Kidney (tissue), 14 donors: ENCODE measurements around the gene EN2. TPM values are rescaled to one million over a fixed set of nuclear protein-coding genes. Genes with fewer than 3 reads are reported as not detected.

ENCODE experiments used
- DNase-seq, 5 donors: peaks; one replicate each; pipeline ENCODE4 v3.0.0-alpha.2; 2013 to 2020
- FAIRE-seq: peaks from 2 replicates; lab custom pipeline; 2012; peaks lifted over from hg19 to GRCh38; lab: Jason Lieb, UNC
- H3K27ac ChIP-seq, 2 donors: one replicate each; pipeline ENCODE4 v1.7.0; 2013; ENCODE audit warnings: low read depth in 2 of 2, low read length in 2 of 2, inconsistent platforms in 1 of 2
- H3K27me3 ChIP-seq: one replicate; pipeline ENCODE4 v1.7.1; 2013; ENCODE audit warnings: low read length, inconsistent platforms; ENCODE audit not compliant: control insufficient read depth, insufficient read depth
- H3K36me3 ChIP-seq, 3 donors: one replicate each; pipeline versions ENCODE4 v1.7.0 to v1.7.1; 2013; ENCODE audit warnings: low read length in 3 of 3, control low read depth in 1 of 3, inconsistent platforms in 1 of 3; ENCODE audit not compliant: insufficient read depth in 3 of 3, control insufficient read depth in 2 of 3
- H3K4me1 ChIP-seq, 3 donors: one replicate each; pipeline versions ENCODE4 v1.7.0 to v1.7.1; 2013; ENCODE audit warnings: low read length in 3 of 3, inconsistent platforms in 1 of 3, low read depth in 1 of 3; ENCODE audit not compliant: control insufficient read depth in 2 of 3, insufficient read depth in 2 of 3
- H3K4me3 ChIP-seq, 3 donors: one replicate each; pipeline versions ENCODE4 v1.7.0 to v1.8.1; 2013; ENCODE audit warnings: low read length in 3 of 3, control low read depth in 1 of 3, inconsistent platforms in 1 of 3
- H3K9ac ChIP-seq, 3 donors: one replicate each; pipeline versions ENCODE4 v1.7.0 to v1.7.1; 2013; ENCODE audit warnings: low read length in 3 of 3, control low read depth in 1 of 3, inconsistent platforms in 1 of 3
- H3K9me3 ChIP-seq, 3 donors: one replicate each; pipeline versions ENCODE4 v1.7.0 to v1.7.1; 2013; ENCODE audit warnings: low read length in 3 of 3, control low read depth in 1 of 3, inconsistent platforms in 1 of 3; ENCODE audit not compliant: control insufficient read depth in 2 of 3, insufficient read depth in 1 of 3
- intact Hi-C: fragments of 100-400 bp; cut with DNase I; formaldehyde crosslinking; loops from one replicate; pipeline ENCODE4 v1.11.1; 2022
- polyA plus RNA-seq: library from polyadenylated mRNA; stranded (reverse); fragments of 350-450 nt; fragmentation: Illumina TruSeq; extraction: RNeasy Lipid Tissue Mini Kit (QIAGEN cat#74804); gene quantifications from one replicate; pipeline ENCODE4 v1.2.3, GENCODE V29; 2014; ENCODE audit warnings: low read depth, low replicate concordance; ENCODE audit not compliant: insufficient read depth
- total RNA-seq: library from RNA; stranded (reverse); fragmentation: NEBNext Ultra II Directional; extraction: Animal tissue kit (Norgen Biotek cat#: 25700); gene quantifications from one replicate; pipeline ENCODE4 v1.2.1, GENCODE V29; 2021
- TF ChIP-seq, protein P1 (sequence below): IDR thresholded peaks from 3 replicates; pipeline ENCODE4 v1.5.1; 2012; ENCODE audit warnings: mild to moderate bottlenecking, moderate library complexity, borderline replicate concordance; ENCODE audit not compliant: insufficient read depth; ENCODE audit errors: extremely low read depth
- donor health status: control.
- donor health status: control.
- donor health status: control.
- donor health status: control.
- donor health status: control.
- donor health status: DM: yes; HTN: yes; CAD: no.
- donor health status: Normal renal cell carcinoma (clear cell type).

Gene EN2
- total and polyA plus RNA-seq, 2 donors from 2014 or later = 0.13 TPM; not detected in 1

DNA sequence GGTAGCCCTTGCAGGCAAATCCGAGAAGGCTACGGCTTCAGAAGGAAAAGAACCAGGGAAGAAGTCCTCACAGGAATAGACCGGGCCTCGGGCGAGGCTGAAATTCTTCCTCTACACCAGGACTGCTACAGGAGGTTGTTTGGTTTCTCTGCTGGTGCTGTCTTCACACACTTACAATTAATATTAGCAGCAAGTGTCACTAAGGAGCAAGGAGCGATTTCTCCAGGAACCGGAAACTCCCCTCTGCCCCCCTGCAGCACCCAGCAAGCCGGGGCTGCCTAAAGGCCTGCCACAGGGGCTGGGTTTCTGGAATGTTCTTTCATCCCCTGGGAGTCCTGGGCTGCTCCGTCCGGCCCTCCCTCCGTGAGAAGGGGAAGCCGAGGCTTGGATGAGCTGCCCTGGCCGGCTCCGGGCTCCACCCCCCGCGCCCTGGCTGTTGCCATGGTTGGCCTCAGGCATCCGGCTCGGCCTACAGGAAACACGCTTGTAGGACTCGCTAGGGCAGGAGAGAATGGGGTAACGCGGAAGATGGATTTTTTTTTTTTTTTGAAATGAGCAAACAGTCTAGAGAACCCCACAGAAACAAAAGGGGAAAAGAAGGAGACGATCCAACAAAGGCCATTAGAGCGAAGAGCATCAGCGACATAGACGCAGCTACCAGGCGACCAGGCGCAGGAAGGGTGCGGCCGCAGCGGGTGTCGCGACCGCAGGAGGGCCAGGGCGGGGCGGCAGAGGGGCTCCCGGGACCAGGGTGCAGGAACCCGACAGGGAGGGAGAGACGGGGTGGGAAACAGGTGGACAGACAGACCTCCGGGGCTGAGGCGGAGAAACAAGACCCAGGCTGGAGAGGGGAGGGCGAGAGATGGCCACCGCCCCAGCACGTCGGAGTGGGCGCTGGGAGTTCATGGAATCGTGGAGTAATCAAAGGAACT, 33.0 kb downstream of the EN2 start:
- Histone ChIP-seq H3K9me3 (no peaks in the 10 kb centered on the region), H3K4me3 (peak overlapping the region in 2 of 3 donors; percentile 31 to 51), H3K27ac (no peak overlapping the region), H3K27me3 (peaks cover 6% of the 10 kb centered on the region), H3K4me1 (peaks cover 0 to 3% (median 0%) of the 10 kb centered on the region in 3 donors), H3K36me3 (no peaks in the 10 kb centered on the region), H3K9ac (no peak overlapping the region)
- no peak for FAIRE-seq
- TF ChIP-seq, protein P1, sequence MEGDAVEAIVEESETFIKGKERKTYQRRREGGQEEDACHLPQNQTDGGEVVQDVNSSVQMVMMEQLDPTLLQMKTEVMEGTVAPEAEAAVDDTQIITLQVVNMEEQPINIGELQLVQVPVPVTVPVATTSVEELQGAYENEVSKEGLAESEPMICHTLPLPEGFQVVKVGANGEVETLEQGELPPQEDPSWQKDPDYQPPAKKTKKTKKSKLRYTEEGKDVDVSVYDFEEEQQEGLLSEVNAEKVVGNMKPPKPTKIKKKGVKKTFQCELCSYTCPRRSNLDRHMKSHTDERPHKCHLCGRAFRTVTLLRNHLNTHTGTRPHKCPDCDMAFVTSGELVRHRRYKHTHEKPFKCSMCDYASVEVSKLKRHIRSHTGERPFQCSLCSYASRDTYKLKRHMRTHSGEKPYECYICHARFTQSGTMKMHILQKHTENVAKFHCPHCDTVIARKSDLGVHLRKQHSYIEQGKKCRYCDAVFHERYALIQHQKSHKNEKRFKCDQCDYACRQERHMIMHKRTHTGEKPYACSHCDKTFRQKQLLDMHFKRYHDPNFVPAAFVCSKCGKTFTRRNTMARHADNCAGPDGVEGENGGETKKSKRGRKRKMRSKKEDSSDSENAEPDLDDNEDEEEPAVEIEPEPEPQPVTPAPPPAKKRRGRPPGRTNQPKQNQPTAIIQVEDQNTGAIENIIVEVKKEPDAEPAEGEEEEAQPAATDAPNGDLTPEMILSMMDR = no peak
- DNase-seq = peak; percentile 74 to 90 (median 79)
- intact Hi-C loops = no loop called here

- FAIRE-seq = no peak
- Histone ChIP-seq H3K9ac (no peak overlapping the region), H3K4me1 (peaks cover 0 to 3% (median 0%) of the 10 kb centered on the region in 3 donors), H3K27me3 (peaks cover 6% of the 10 kb centered on the region), H3K27ac (no peak overlapping the region), H3K9me3 (no peaks in the 10 kb centered on the region), H3K36me3 (no peaks in the 10 kb centered on the region), H3K4me3 (no peak overlapping the region)
- intact Hi-C loops = no loop called here
- DNase-seq = peak in 2 of 5 donors; percentile 38 to 71
- TF ChIP-seq, protein P1 = no peak
These were observed 33.9 kb downstream of the EN2 start for GRCh38 chr7:155491812-155492211.

GRCh38 chr7:155493744-155494538, 36.0 kb downstream of the EN2 start:
- Histone ChIP-seq H3K9ac (no peak overlapping the region), H3K4me1 (peaks cover 0 to 3% (median 0%) of the 10 kb centered on the region in 3 donors), H3K27ac (no peak overlapping the region), H3K36me3 (no peaks in the 10 kb centered on the region), H3K9me3 (no peaks in the 10 kb centered on the region), H3K4me3 (no peak overlapping the region), H3K27me3 (peaks cover 11% of the 10 kb centered on the region)
- TF ChIP-seq, protein P1 = no peak
- intact Hi-C loops = no loop called here
- FAIRE-seq (no peak), DNase-seq (peak in 2 of 5 donors; percentile 22 to 45)
